DOHH2 (cell line): ENCODE results near the gene IGFL1.
"Not testable (repeated sequence)": the region's sequence is repeated elsewhere in the genome, so short reads cannot be mapped to it uniquely, and the experiment has no call there.

Experiments
- EZH2phosphoT487 ChIP-seq: fragments of 200-600 bp; sonication (generic); IDR thresholded peaks from 2 replicates; pipeline ENCODE4 v1.6.1; 2017; ENCODE audit warnings: borderline replicate concordance, mild to moderate bottlenecking, antibody characterized with exemption, low read length, moderate library complexity, mixed read lengths
- TF ChIP-seq, protein P1 (sequence below): fragments of 200-600 bp; sonication (generic); IDR thresholded peaks from one replicate; pipeline ENCODE4 v1.5.1; 2014; ENCODE audit warnings: antibody characterized with exemption, mild to moderate bottlenecking, low read depth, low read length; ENCODE audit not compliant: poor library complexity, severe bottlenecking

DNA sequence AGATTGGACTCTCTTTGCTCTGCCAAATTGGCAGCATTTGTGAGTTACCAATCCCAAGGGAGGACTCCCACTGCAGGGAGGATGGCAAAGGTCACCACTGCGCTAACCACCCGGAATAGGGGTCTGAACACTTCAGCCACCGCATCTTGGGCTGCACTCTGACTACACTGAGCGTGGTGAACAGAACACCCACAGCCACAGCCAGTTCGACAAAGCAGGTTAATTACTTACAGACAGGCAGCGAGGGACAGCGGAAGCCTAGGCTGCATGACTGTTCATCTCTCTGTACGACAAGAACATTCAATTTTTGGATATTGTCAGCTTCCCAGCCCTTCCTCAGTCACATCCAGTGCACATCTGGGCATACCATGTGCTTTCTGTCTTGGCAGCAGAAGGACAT is 21.7 kb upstream of the IGFL1 start:
- TF ChIP-seq, protein P1, sequence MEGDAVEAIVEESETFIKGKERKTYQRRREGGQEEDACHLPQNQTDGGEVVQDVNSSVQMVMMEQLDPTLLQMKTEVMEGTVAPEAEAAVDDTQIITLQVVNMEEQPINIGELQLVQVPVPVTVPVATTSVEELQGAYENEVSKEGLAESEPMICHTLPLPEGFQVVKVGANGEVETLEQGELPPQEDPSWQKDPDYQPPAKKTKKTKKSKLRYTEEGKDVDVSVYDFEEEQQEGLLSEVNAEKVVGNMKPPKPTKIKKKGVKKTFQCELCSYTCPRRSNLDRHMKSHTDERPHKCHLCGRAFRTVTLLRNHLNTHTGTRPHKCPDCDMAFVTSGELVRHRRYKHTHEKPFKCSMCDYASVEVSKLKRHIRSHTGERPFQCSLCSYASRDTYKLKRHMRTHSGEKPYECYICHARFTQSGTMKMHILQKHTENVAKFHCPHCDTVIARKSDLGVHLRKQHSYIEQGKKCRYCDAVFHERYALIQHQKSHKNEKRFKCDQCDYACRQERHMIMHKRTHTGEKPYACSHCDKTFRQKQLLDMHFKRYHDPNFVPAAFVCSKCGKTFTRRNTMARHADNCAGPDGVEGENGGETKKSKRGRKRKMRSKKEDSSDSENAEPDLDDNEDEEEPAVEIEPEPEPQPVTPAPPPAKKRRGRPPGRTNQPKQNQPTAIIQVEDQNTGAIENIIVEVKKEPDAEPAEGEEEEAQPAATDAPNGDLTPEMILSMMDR = not testable (repeated sequence)
- TF ChIP-seq EZH2phosphoT487 = not testable (repeated sequence)
